Spleen (tissue), 11 donors: Measurements from ENCODE around the gene RERGL. TPM values are rescaled to one million over a fixed set of nuclear protein-coding genes. Genes with fewer than 3 reads are reported as not detected.
"Not testable (repeated sequence)": the region's sequence is repeated elsewhere in the genome, so short reads cannot be mapped to it uniquely, and the experiment has no call there.

Source experiments
- DNase-seq: peaks from one replicate; pipeline ENCODE4 v3.0.0-alpha.2; 2020
- H3K27ac ChIP-seq, 8 donors: fragments of 200-600 bp; sonication (generic) in 7 of 8; 1 replicate in 4 of 8; 2 replicates in 4 of 8; pipeline versions ENCODE4 v1.5.0 to v1.8.0; 2016 to 2021; ENCODE audit warnings: inconsistent platforms in 4 of 8, mild to moderate bottlenecking in 4 of 8, moderate library complexity in 1 of 8
- H3K27me3 ChIP-seq, 7 donors: fragments of 200-600 bp; sonication (generic) in 6 of 7; replicated peaks in 1 of 7; 1 replicate in 4 of 7; 2 replicates in 3 of 7; pipeline versions ENCODE4 v1.5.0 to v1.8.0; 2016 to 2021; ENCODE audit warnings: inconsistent platforms in 3 of 7, mild to moderate bottlenecking in 1 of 7
- H3K36me3 ChIP-seq, 6 donors: fragments of 200-600 bp; sonication (generic) in 5 of 6; 1 replicate in 4 of 6; 2 replicates in 2 of 6; pipeline versions ENCODE4 v1.5.0 to v1.8.0; 2016 to 2021; ENCODE audit warnings: inconsistent platforms in 2 of 6
- H3K4me1 ChIP-seq, 6 donors: fragments of 200-600 bp; sonication (generic) in 5 of 6; 1 replicate in 3 of 6; 2 replicates in 3 of 6; pipeline versions ENCODE4 v1.5.0 to v1.8.0; 2016 to 2021; ENCODE audit warnings: inconsistent platforms in 3 of 6
- H3K4me3 ChIP-seq, 8 donors: fragments of 200-600 bp; sonication (generic) in 7 of 8; 1 replicate in 4 of 8; 2 replicates in 4 of 8; pipeline versions ENCODE4 v1.5.0 to v1.8.0; 2016 to 2021; ENCODE audit warnings: inconsistent platforms in 4 of 8, mild to moderate bottlenecking in 4 of 8, moderate library complexity in 2 of 8
- H3K9me3 ChIP-seq, 8 donors: fragments of 200-600 bp; sonication (generic) in 7 of 8; 1 replicate in 4 of 8; 2 replicates in 4 of 8; pipeline versions ENCODE4 v1.5.0 to v1.8.0; 2016 to 2021; ENCODE audit warnings: inconsistent platforms in 4 of 8
- CTCF ChIP-seq, 11 experiments: fragments of 200-600 bp in 7 of 11; fragments of 450-650 bp in 4 of 11; sonication (generic) in 4 of 11; IDR thresholded peaks in 8 of 11; conservative IDR thresholded peaks in 3 of 11; 1 replicate in 7 of 11; 2 replicates in 4 of 11; pipeline versions ENCODE4 v1.4.0 to v1.8.0; 2016 to 2021; ENCODE audit warnings: antibody characterized with exemption in 11 of 11, inconsistent platforms in 4 of 11, mild to moderate bottlenecking in 1 of 11
- POLR2A ChIP-seq, 3 donors: fragments of 450-650 bp; IDR thresholded peaks; one replicate each; pipeline ENCODE4 v1.5.1; 2017; ENCODE audit warnings: antibody characterized with exemption in 3 of 3, mild to moderate bottlenecking in 1 of 3
- POLR2AphosphoS5 ChIP-seq, 3 donors: sonication (generic); formaldehyde crosslinking; IDR thresholded peaks; one replicate each; pipeline ENCODE4 v1.5.1; 2017; ENCODE audit warnings: antibody characterized with exemption in 3 of 3
- WGBS, 5 donors: extraction: QIAGEN DNeasy Blood & Tissue Kit in 3 of 5; methylation state at CpG; one replicate each; pipeline versions ENCODE4 v1.1.5 to v1.1.7; 2013 to 2018; 5-methylcytosine and 5-hydroxymethylcytosine counted together
- intact Hi-C: fragments of 100-400 bp; cut with DNase I; formaldehyde crosslinking; loops from one replicate; pipeline ENCODE4 v1.15.0; 2023; ENCODE audit warnings: low total_unique reads
- polyA plus RNA-seq, 3 donors: library from polyadenylated mRNA; stranded (reverse); fragments of 200-250 nt; gene quantifications; one replicate each; pipeline ENCODE4 v1.2.1, GENCODE V29; 2013
- total RNA-seq, 7 donors: library from RNA; depleted of rRNA in 3 of 7; stranded (reverse); fragments of >200 nt in 3 of 7; fragmentation: NEBNext Ultra II Directional in 4 of 7; extraction: Animal tissue kit (Norgen Biotek cat#: 25700) in 4 of 7; gene quantifications; one replicate each; pipeline versions ENCODE4 v1.1.0 to v1.2.1, GENCODE V29; 2016 to 2021
- donor health status: healthy with polysubstance abuse.
- donor health status: DM: no; HTN: no; CAD: no; lungs with moderate emphysema.
- donor health status: DM: no; HTN: no; CAD: no.
- donor health status: Bipolar disorder and iron deficiency.
- donor health status: healthy.
- donor health status: DM: no; HTN: no; CAD: no.
- donor health status: DM: yes; HTN: yes; CAD: no.

Gene RERGL
- total and polyA plus RNA-seq, 10 donors: 0.30 to 8.6 (median 2.3) TPM; not detected in 1

GRCh38 chr12:18045446-18045992, 44.5 kb downstream of the RERGL start:
- Histone ChIP-seq H3K27ac (no peak overlapping the region), H3K4me3 (no peak overlapping the region), H3K27me3 (no peaks in the 10 kb centered on the region), H3K36me3 (no peaks in the 10 kb centered on the region), H3K4me1 (no peaks in the 10 kb centered on the region), H3K9me3 (peaks cover 0 to 11% (median 7%) of the 10 kb centered on the region in 8 donors)
- intact Hi-C loops: no loop called here
- no peak for DNase-seq
- whole genome bisulfite sequencing, 5 donors: 79 to 89% (median 82%) methylated on average over 7 of the region's 7 CpGs
- no peak for TF ChIP-seq CTCF (IDR thresholded peaks at IDR 0.05 in 8 of 11, conservative IDR thresholded peaks at IDR 0.05 in 3 of 11)
- no peak for TF ChIP-seq POLR2A (IDR thresholded peaks at IDR 0.05)
- TF ChIP-seq POLR2AphosphoS5 (IDR thresholded peaks at IDR 0.05): no peak

- H3K27ac ChIP-seq, H3K27me3 ChIP-seq, H3K4me1 ChIP-seq, H3K36me3 ChIP-seq, H3K4me3 ChIP-seq, intact Hi-C loops: not testable (repeated sequence)
- H3K9me3 ChIP-seq: peaks cover 0 to 48% (median 4%) of the 10 kb centered on the region in 8 donors
- 88 to 100% (median 93%) methylated on average over 1 to 27 of the region's 27 CpGs for WGBS, 5 donors
- DNase-seq: peak; percentile 58
Measured at GRCh38 chr12:18040060-18040742, 49.8 kb downstream of the RERGL start.

Other genes starting within 250 kb of the RERGL start
- gene PIK3C2G, start 171.3 kb upstream of the RERGL start, total RNA-seq: not detected
- not detected for gene PIK3C2G, start 171.3 kb upstream of the RERGL start, polyA plus RNA-seq